Caki2 (cell line): ENCODE measurements around the gene NAA60. TPM values are rescaled to one million over a fixed set of nuclear protein-coding genes. Genes with fewer than 3 reads are reported as not detected.

Experiments used
- DNase-seq: peaks from one replicate; pipeline ENCODE4 v3.0.0-alpha.2; 2015; ENCODE audit warnings: low read depth
- in situ Hi-C: cut with HindIII; loops from 2 replicates; pipeline ENCODE4 v1.10.0; 2016; ENCODE audit warnings: low sequenced_read_pairs, low pct_unique_long_range_greater_than_20kb, mixed read lengths
- total RNA-seq: library from RNA; depleted of rRNA; stranded (reverse); fragments of >200 nt; shearing (Covaris generic); gene quantifications from 2 replicates; pipeline ENCODE4 v1.2.3, GENCODE V29; 2014; ENCODE audit warnings: low replicate concordance

NAA60 gene
- total RNA-seq, 1 experiment from 2014 or later = 32.5 TPM

GRCh38 chr16:3478242-3478925 lies 34.9 kb downstream of the NAA60 start:
- no peak for DNase-seq
- in situ Hi-C loops = no loop called here

GRCh38 chr16:3479654-3480216 lies 36.3 kb downstream of the NAA60 start:
- no peak for DNase-seq
- in situ Hi-C loops = no loop called here

- in situ Hi-C loops = no loop called here
Observed at GRCh38 chr16:3480901-3481695, 37.6 kb downstream of the NAA60 start.

GRCh38 chr16:3481696-3482658 lies 38.5 kb downstream of the NAA60 start:
- DNase-seq = no peak
- in situ Hi-C loops = no loop called here

More at GRCh38 chr16:3480901-3481695, 37.6 kb downstream of the NAA60 start:
- no peak for DNase-seq

GRCh38 chr16:3482659-3483241 lies 39.3 kb downstream of the NAA60 start:
- DNase-seq = no peak
- in situ Hi-C loops = no loop called here

GRCh38 chr16:3484318-3485096 lies 41.0 kb downstream of the NAA60 start:
- in situ Hi-C loops = no loop called here
- DNase-seq = no peak

- in situ Hi-C loops = no loop called here
- no peak for DNase-seq
Observed at GRCh38 chr16:3485097-3485745, 41.7 kb downstream of the NAA60 start.

GRCh38 chr16:3485821-3486505 lies 42.5 kb downstream of the NAA60 start:
- in situ Hi-C loops = no loop called here
- DNase-seq = no peak

- DNase-seq = no peak
- in situ Hi-C loops = no loop called here
Observed at GRCh38 chr16:3486506-3487215, 43.2 kb downstream of the NAA60 start.

GRCh38 chr16:3487521-3488410 lies 44.3 kb downstream of the NAA60 start:
- in situ Hi-C loops = no loop called here
- DNase-seq = no peak

GRCh38 chr16:3488801-3489200 lies 45.3 kb downstream of the NAA60 start:
- no peak for DNase-seq
- in situ Hi-C loops = no loop called here

- DNase-seq = no peak
- in situ Hi-C loops = no loop called here
Observed at GRCh38 chr16:3490911-3491629, 47.6 kb downstream of the NAA60 start.

- in situ Hi-C loops = no loop called here
- no peak for DNase-seq
Observed at GRCh38 chr16:3492356-3492755, 48.9 kb downstream of the NAA60 start.

- in situ Hi-C loops = no loop called here
- no peak for DNase-seq
Observed at GRCh38 chr16:3494386-3494973, 51.0 kb downstream of the NAA60 start.
